Neural crest cell (in vitro differentiated cells): ENCODE data around the gene SLC7A8. TPM values are rescaled to one million over a fixed set of nuclear protein-coding genes. Genes with fewer than 3 reads are reported as not detected.

Experiments
- DNase-seq: peaks from one replicate; pipeline ENCODE4 v3.0.0; 2021; ENCODE audit warnings: low read depth, mixed read lengths, low spot score
- H3K27ac Mint-ChIP-seq: one replicate; pipeline ENCODE4 v1.8.0; 2021; ENCODE audit warnings: mild to moderate bottlenecking, mixed read lengths; ENCODE audit not compliant: unreplicated experiment
- H3K27me3 Mint-ChIP-seq: 2 replicates; pipeline ENCODE4 v1.8.0; 2021; ENCODE audit warnings: low read depth, mild to moderate bottlenecking, mixed read lengths
- H3K36me3 Mint-ChIP-seq: 2 replicates; pipeline ENCODE4 v1.8.0; 2021; ENCODE audit warnings: low read depth, mild to moderate bottlenecking, mixed read lengths
- H3K4me1 Mint-ChIP-seq: 2 replicates; pipeline ENCODE4 v1.8.0; 2021; ENCODE audit warnings: mixed read lengths
- H3K4me3 Mint-ChIP-seq: one replicate; pipeline ENCODE4 v1.8.0; 2021; ENCODE audit warnings: mild to moderate bottlenecking, mixed read lengths
- H3K9me3 Mint-ChIP-seq: 2 replicates; pipeline ENCODE4 v1.8.0; 2021; ENCODE audit warnings: mixed read lengths
- CTCF ChIP-seq: fragments of 200-600 bp; sonication (generic); conservative IDR thresholded peaks from 2 replicates; pipeline ENCODE4 v1.5.0; 2021; ENCODE audit warnings: antibody characterized with exemption, mild to moderate bottlenecking
- total RNA-seq: library from RNA; stranded (reverse); gene quantifications from 2 replicates; pipeline ENCODE4 v1.2.1, GENCODE V29; 2021

SLC7A8 gene
- total RNA-seq, 1 donor from 2014 or later = 9.4 TPM

- DNase-seq = no peak
- H3K4me1 Mint-ChIP-seq = no peaks in the 10 kb centered on the region
Measured at GRCh38 chr14:23217032-23218020, 33.9 kb upstream of the SLC7A8 start.

GRCh38 chr14:23215421-23215820 lies 32.0 kb upstream of the SLC7A8 start:
- Mint-ChIP-seq H3K4me3 (no peak overlapping the region), H3K4me1 (no peaks in the 10 kb centered on the region), H3K9me3 (peaks cover 13% of the 10 kb centered on the region), H3K27me3 (no peaks in the 10 kb centered on the region), H3K27ac (no peak overlapping the region), H3K36me3 (peaks cover 4% of the 10 kb centered on the region)
- TF ChIP-seq CTCF = no peak
- no peak for DNase-seq

More at GRCh38 chr14:23217032-23218020, 33.9 kb upstream of the SLC7A8 start:
- H3K4me3 Mint-ChIP-seq = no peak overlapping the region
- peaks cover 4% of the 10 kb centered on the region for H3K36me3 Mint-ChIP-seq
- peaks cover 9% of the 10 kb centered on the region for H3K27me3 Mint-ChIP-seq
- H3K27ac Mint-ChIP-seq = no peak overlapping the region
- TF ChIP-seq CTCF = no peak
- H3K9me3 Mint-ChIP-seq = peaks cover 13% of the 10 kb centered on the region

- no peak for TF ChIP-seq CTCF
- Mint-ChIP-seq H3K27ac (no peak overlapping the region), H3K27me3 (no peaks in the 10 kb centered on the region), H3K4me1 (no peaks in the 10 kb centered on the region), H3K9me3 (peaks cover 2% of the 10 kb centered on the region), H3K4me3 (no peak overlapping the region), H3K36me3 (no peaks in the 10 kb centered on the region)
- no peak for DNase-seq
Measured at GRCh38 chr14:23209651-23210423, 26.4 kb upstream of the SLC7A8 start.

GRCh38 chr14:23208324-23208723 lies 24.9 kb upstream of the SLC7A8 start:
- TF ChIP-seq CTCF = no peak
- Mint-ChIP-seq H3K9me3 (peaks cover 2% of the 10 kb centered on the region), H3K36me3 (no peaks in the 10 kb centered on the region), H3K27ac (no peak overlapping the region), H3K27me3 (peaks cover 2% of the 10 kb centered on the region), H3K4me1 (no peaks in the 10 kb centered on the region), H3K4me3 (no peak overlapping the region)
- DNase-seq = no peak

GRCh38 chr14:23207146-23207540 lies 23.7 kb upstream of the SLC7A8 start:
- Mint-ChIP-seq H3K9me3 (peaks cover 2% of the 10 kb centered on the region), H3K4me1 (no peaks in the 10 kb centered on the region), H3K4me3 (no peak overlapping the region), H3K36me3 (no peaks in the 10 kb centered on the region), H3K27me3 (peaks cover 2% of the 10 kb centered on the region), H3K27ac (no peak overlapping the region)
- TF ChIP-seq CTCF = no peak
- DNase-seq = no peak
